Loucy (cell line): ENCODE data around the gene NANOS1.

Source experiments
- H2AFZ ChIP-seq: fragments of 200-600 bp; sonication (generic); 2 replicates; pipeline ENCODE4 v1.6.0; 2016; ENCODE audit warnings: antibody characterized with exemption, mild to moderate bottlenecking, low read length, moderate library complexity
- H3F3A ChIP-seq: fragments of 200-600 bp; 2 replicates; pipeline ENCODE4 v1.6.0; 2016; ENCODE audit warnings: antibody characterized with exemption, low read depth, mild to moderate bottlenecking
- H3K27me3 ChIP-seq: fragments of 200-600 bp; sonication (generic); 2 replicates; pipeline ENCODE4 v1.6.1; 2014; ENCODE audit warnings: low read length, mild to moderate bottlenecking; ENCODE audit not compliant: insufficient read depth, poor library complexity, severe bottlenecking
- H3K36me3 ChIP-seq: fragments of 200-600 bp; sonication (generic); 2 replicates; pipeline ENCODE4 v1.6.1; 2016; ENCODE audit warnings: low read length; ENCODE audit not compliant: insufficient read depth
- H3K4me1 ChIP-seq: fragments of 200-600 bp; sonication (generic); 2 replicates; pipeline ENCODE4 v1.5.1; 2014; ENCODE audit warnings: low read length, mild to moderate bottlenecking; ENCODE audit not compliant: insufficient read depth, poor library complexity, severe bottlenecking
- H3K4me2 ChIP-seq: fragments of 200-600 bp; sonication (generic); 2 replicates; pipeline ENCODE4 v1.6.0; 2014; ENCODE audit warnings: antibody characterized with exemption, low read length, low read depth, mild to moderate bottlenecking; ENCODE audit not compliant: poor library complexity, severe bottlenecking
- H3K4me3 ChIP-seq: fragments of 200-600 bp; sonication (generic); 2 replicates; pipeline ENCODE4 v1.5.1; 2014; ENCODE audit warnings: low read length, mild to moderate bottlenecking, mixed read lengths; ENCODE audit not compliant: poor library complexity, severe bottlenecking
- H3K79me2 ChIP-seq: fragments of 200-600 bp; sonication (generic); 2 replicates; pipeline ENCODE4 v1.6.1; 2014; ENCODE audit warnings: low read length; ENCODE audit not compliant: insufficient read depth
- H3K9ac ChIP-seq: fragments of 200-600 bp; sonication (generic); 2 replicates; pipeline ENCODE4 v1.6.0; 2014; ENCODE audit warnings: mild to moderate bottlenecking, low read depth, low read length, moderate library complexity; ENCODE audit not compliant: poor library complexity, severe bottlenecking
- H3K9me2 ChIP-seq: fragments of 200-600 bp; sonication (generic); replicated peaks from 2 replicates; pipeline ENCODE4 v1.6.1; 2016; ENCODE audit warnings: low read depth, low read length, mixed read lengths
- H3K9me3 ChIP-seq: fragments of 200-600 bp; sonication (generic); 2 replicates; pipeline ENCODE4 v1.6.1; 2014; ENCODE audit warnings: mild to moderate bottlenecking, antibody characterized with exemption, low read length, low read depth; ENCODE audit not compliant: insufficient read depth
- H4K20me1 ChIP-seq: fragments of 200-600 bp; sonication (generic); 2 replicates; pipeline ENCODE4 v1.6.0; 2014; ENCODE audit warnings: antibody characterized with exemption, low read length, mild to moderate bottlenecking; ENCODE audit not compliant: insufficient read depth, poor library complexity, severe bottlenecking
- EZH2phosphoT487 ChIP-seq: fragments of 200-600 bp; IDR thresholded peaks from 2 replicates; pipeline ENCODE4 v1.6.1; 2018; ENCODE audit warnings: antibody characterized with exemption, mild to moderate bottlenecking, moderate library complexity, borderline replicate concordance
- TF ChIP-seq, protein P1 (sequence below): fragments of 200-600 bp; sonication (generic); conservative IDR thresholded peaks from 2 replicates; pipeline ENCODE4 v1.5.1; 2014; ENCODE audit warnings: mild to moderate bottlenecking, antibody characterized with exemption, low read length

Gene NANOS1

DNA sequence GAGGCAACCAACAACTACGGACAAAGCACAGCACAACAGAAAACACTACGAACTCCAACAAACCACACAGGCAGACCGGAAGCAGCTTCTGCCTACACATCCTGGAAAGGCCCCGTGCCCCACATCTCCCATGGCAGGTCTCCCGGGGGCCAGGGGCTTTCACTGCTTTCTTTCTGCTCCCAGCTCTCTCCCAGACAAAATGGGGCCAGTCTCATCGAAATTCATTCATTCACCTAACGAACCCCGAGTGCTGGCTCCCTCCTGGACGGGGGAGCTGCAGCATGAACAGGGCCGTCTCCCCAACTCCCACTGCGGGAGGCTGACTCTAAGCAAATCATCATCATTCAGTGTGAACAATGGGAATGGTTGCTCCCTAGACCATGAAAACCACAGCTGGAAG lies 47.6 kb upstream of the NANOS1 start:
- H3K36me3 ChIP-seq, result no peaks in the 10 kb centered on the region
- H4K20me1 ChIP-seq, result no peaks in the 10 kb centered on the region
- no peaks in the 10 kb centered on the region for H3K9me3 ChIP-seq
- H2AFZ ChIP-seq, result no peak overlapping the region
- H3K9ac ChIP-seq, result no peak overlapping the region
- no peak overlapping the region for H3K4me3 ChIP-seq
- H3F3A ChIP-seq, result no peaks in the 10 kb centered on the region
- H3K79me2 ChIP-seq, result no peaks in the 10 kb centered on the region
- no peaks in the 10 kb centered on the region for H3K27me3 ChIP-seq
- H3K4me2 ChIP-seq, result no peak overlapping the region
- H3K4me1 ChIP-seq, result no peaks in the 10 kb centered on the region
- TF ChIP-seq, protein P1, sequence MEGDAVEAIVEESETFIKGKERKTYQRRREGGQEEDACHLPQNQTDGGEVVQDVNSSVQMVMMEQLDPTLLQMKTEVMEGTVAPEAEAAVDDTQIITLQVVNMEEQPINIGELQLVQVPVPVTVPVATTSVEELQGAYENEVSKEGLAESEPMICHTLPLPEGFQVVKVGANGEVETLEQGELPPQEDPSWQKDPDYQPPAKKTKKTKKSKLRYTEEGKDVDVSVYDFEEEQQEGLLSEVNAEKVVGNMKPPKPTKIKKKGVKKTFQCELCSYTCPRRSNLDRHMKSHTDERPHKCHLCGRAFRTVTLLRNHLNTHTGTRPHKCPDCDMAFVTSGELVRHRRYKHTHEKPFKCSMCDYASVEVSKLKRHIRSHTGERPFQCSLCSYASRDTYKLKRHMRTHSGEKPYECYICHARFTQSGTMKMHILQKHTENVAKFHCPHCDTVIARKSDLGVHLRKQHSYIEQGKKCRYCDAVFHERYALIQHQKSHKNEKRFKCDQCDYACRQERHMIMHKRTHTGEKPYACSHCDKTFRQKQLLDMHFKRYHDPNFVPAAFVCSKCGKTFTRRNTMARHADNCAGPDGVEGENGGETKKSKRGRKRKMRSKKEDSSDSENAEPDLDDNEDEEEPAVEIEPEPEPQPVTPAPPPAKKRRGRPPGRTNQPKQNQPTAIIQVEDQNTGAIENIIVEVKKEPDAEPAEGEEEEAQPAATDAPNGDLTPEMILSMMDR, result no peak
- TF ChIP-seq EZH2phosphoT487, result no peak
- no peaks in the 10 kb centered on the region for H3K9me2 ChIP-seq

DNA sequence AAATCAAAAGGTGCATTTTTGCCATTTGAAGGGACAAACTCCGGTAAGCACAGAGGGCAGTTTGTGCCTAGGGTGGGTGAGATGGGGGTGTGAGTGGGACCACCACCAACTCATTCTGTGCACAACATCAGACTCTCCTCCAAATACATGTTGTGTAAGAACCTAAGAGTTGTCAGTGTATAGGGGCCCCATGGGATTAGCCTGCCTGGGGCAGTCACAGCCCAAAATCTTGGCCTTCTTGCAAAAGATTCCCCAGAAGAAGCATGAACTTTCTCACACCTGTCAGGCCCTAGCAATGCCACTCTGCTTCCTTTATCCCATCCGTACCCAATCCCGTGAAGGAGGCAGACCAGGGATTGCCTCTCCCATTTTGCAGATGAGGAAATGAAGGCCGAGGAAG lies 47.1 kb upstream of the NANOS1 start:
- H4K20me1 ChIP-seq, result no peaks in the 10 kb centered on the region
- H3K36me3 ChIP-seq, result no peaks in the 10 kb centered on the region
- no peak overlapping the region for H3K4me3 ChIP-seq
- no peaks in the 10 kb centered on the region for H3K4me1 ChIP-seq
- no peaks in the 10 kb centered on the region for H3F3A ChIP-seq
- no peak overlapping the region for H3K9ac ChIP-seq
- no peak overlapping the region for H2AFZ ChIP-seq
- H3K79me2 ChIP-seq, result no peaks in the 10 kb centered on the region
- H3K27me3 ChIP-seq, result no peaks in the 10 kb centered on the region
- no peak for TF ChIP-seq EZH2phosphoT487
- TF ChIP-seq, protein P1, result no peak
- no peak overlapping the region for H3K4me2 ChIP-seq
- H3K9me2 ChIP-seq, result no peaks in the 10 kb centered on the region
- H3K9me3 ChIP-seq, result no peaks in the 10 kb centered on the region

DNA sequence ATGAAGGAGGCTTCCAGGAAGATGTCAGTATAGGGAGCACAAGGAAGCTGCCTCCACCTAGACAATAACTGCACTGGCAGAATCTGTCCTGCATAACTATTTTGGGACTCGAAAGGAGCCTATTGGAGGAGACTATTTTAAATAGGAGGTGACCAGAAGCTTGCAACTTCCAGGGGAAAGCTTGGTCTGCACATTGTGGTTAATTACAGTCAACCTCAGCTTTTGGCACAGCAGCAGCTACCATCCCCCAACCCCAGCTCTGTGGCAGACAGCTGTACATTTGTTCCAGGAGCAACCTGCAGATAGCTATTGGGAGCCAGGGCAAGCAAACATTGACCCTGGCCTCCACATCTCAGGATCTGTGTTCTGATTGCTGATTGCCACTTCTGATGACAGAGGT lies 46.3 kb upstream of the NANOS1 start:
- TF ChIP-seq EZH2phosphoT487, result no peak
- TF ChIP-seq, protein P1, result no peak
- H4K20me1 ChIP-seq, result no peaks in the 10 kb centered on the region
- H2AFZ ChIP-seq, result no peak overlapping the region
- H3K9me3 ChIP-seq, result no peaks in the 10 kb centered on the region
- H3K4me3 ChIP-seq, result no peak overlapping the region
- H3K9me2 ChIP-seq, result no peaks in the 10 kb centered on the region
- no peaks in the 10 kb centered on the region for H3K36me3 ChIP-seq
- H3K27me3 ChIP-seq, result no peaks in the 10 kb centered on the region
- H3F3A ChIP-seq, result no peaks in the 10 kb centered on the region
- H3K79me2 ChIP-seq, result no peaks in the 10 kb centered on the region
- H3K4me1 ChIP-seq, result no peaks in the 10 kb centered on the region
- peak overlapping the region; percentile 2 for H3K4me2 ChIP-seq
- no peak overlapping the region for H3K9ac ChIP-seq
